Kidney (tissue), 14 donors: ENCODE data around the gene STK11. TPM values are rescaled to one million over a fixed set of nuclear protein-coding genes. Genes with fewer than 3 reads are reported as not detected.
A peak's percentile ranks its signal among the peaks of the same experiment; 100 is the strongest.

ENCODE experiments used
- DNase-seq, 5 donors: peaks; one replicate each; pipeline ENCODE4 v3.0.0-alpha.2; 2013 to 2020
- FAIRE-seq: peaks from 2 replicates; lab custom pipeline; 2012; peaks lifted over from hg19 to GRCh38; lab: Jason Lieb, UNC
- H3K27ac ChIP-seq, 2 donors: one replicate each; pipeline ENCODE4 v1.7.0; 2013; ENCODE audit warnings: low read depth in 2 of 2, low read length in 2 of 2, inconsistent platforms in 1 of 2
- H3K27me3 ChIP-seq: one replicate; pipeline ENCODE4 v1.7.1; 2013; ENCODE audit warnings: low read length, inconsistent platforms; ENCODE audit not compliant: control insufficient read depth, insufficient read depth
- H3K36me3 ChIP-seq, 3 donors: one replicate each; pipeline versions ENCODE4 v1.7.0 to v1.7.1; 2013; ENCODE audit warnings: low read length in 3 of 3, control low read depth in 1 of 3, inconsistent platforms in 1 of 3; ENCODE audit not compliant: insufficient read depth in 3 of 3, control insufficient read depth in 2 of 3
- H3K4me1 ChIP-seq, 3 donors: one replicate each; pipeline versions ENCODE4 v1.7.0 to v1.7.1; 2013; ENCODE audit warnings: low read length in 3 of 3, inconsistent platforms in 1 of 3, low read depth in 1 of 3; ENCODE audit not compliant: control insufficient read depth in 2 of 3, insufficient read depth in 2 of 3
- H3K4me3 ChIP-seq, 3 donors: one replicate each; pipeline versions ENCODE4 v1.7.0 to v1.8.1; 2013; ENCODE audit warnings: low read length in 3 of 3, control low read depth in 1 of 3, inconsistent platforms in 1 of 3
- H3K9ac ChIP-seq, 3 donors: one replicate each; pipeline versions ENCODE4 v1.7.0 to v1.7.1; 2013; ENCODE audit warnings: low read length in 3 of 3, control low read depth in 1 of 3, inconsistent platforms in 1 of 3
- H3K9me3 ChIP-seq, 3 donors: one replicate each; pipeline versions ENCODE4 v1.7.0 to v1.7.1; 2013; ENCODE audit warnings: low read length in 3 of 3, control low read depth in 1 of 3, inconsistent platforms in 1 of 3; ENCODE audit not compliant: control insufficient read depth in 2 of 3, insufficient read depth in 1 of 3
- intact Hi-C: fragments of 100-400 bp; cut with DNase I; formaldehyde crosslinking; loops from one replicate; pipeline ENCODE4 v1.11.1; 2022
- polyA plus RNA-seq: library from polyadenylated mRNA; stranded (reverse); fragments of 350-450 nt; fragmentation: Illumina TruSeq; extraction: RNeasy Lipid Tissue Mini Kit (QIAGEN cat#74804); gene quantifications from one replicate; pipeline ENCODE4 v1.2.3, GENCODE V29; 2014; ENCODE audit warnings: low read depth, low replicate concordance; ENCODE audit not compliant: insufficient read depth
- total RNA-seq: library from RNA; stranded (reverse); fragmentation: NEBNext Ultra II Directional; extraction: Animal tissue kit (Norgen Biotek cat#: 25700); gene quantifications from one replicate; pipeline ENCODE4 v1.2.1, GENCODE V29; 2021
- TF ChIP-seq, protein P1 (sequence below): IDR thresholded peaks from 3 replicates; pipeline ENCODE4 v1.5.1; 2012; ENCODE audit warnings: mild to moderate bottlenecking, moderate library complexity, borderline replicate concordance; ENCODE audit not compliant: insufficient read depth; ENCODE audit errors: extremely low read depth
- donor health status: control.
- donor health status: control.
- donor health status: control.
- donor health status: control.
- donor health status: control.
- donor health status: DM: yes; HTN: yes; CAD: no.
- donor health status: Normal renal cell carcinoma (clear cell type).

Gene STK11
- total and polyA plus RNA-seq, 2 donors from 2014 or later = 40.7 to 57.7 TPM

- no peak for FAIRE-seq
- peaks cover 0 to 3% (median 0%) of the 10 kb centered on the region in 3 donors for H3K36me3 ChIP-seq
- peaks cover 0 to 2% (median 0%) of the 10 kb centered on the region in 3 donors for H3K9me3 ChIP-seq
- no peaks in the 10 kb centered on the region for H3K27me3 ChIP-seq
- H3K27ac ChIP-seq = peak overlapping the region; percentile 91 to 94
- intact Hi-C loops = no loop called here
- peak overlapping the region in 2 of 3 donors; percentile 17 to 94 for H3K9ac ChIP-seq
- TF ChIP-seq, protein P1, sequence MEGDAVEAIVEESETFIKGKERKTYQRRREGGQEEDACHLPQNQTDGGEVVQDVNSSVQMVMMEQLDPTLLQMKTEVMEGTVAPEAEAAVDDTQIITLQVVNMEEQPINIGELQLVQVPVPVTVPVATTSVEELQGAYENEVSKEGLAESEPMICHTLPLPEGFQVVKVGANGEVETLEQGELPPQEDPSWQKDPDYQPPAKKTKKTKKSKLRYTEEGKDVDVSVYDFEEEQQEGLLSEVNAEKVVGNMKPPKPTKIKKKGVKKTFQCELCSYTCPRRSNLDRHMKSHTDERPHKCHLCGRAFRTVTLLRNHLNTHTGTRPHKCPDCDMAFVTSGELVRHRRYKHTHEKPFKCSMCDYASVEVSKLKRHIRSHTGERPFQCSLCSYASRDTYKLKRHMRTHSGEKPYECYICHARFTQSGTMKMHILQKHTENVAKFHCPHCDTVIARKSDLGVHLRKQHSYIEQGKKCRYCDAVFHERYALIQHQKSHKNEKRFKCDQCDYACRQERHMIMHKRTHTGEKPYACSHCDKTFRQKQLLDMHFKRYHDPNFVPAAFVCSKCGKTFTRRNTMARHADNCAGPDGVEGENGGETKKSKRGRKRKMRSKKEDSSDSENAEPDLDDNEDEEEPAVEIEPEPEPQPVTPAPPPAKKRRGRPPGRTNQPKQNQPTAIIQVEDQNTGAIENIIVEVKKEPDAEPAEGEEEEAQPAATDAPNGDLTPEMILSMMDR = no peak
- peak overlapping the region in 2 of 3 donors; percentile 26 to 82 for H3K4me3 ChIP-seq
- peaks cover 5 to 40% (median 24%) of the 10 kb centered on the region in 3 donors for H3K4me1 ChIP-seq
- peak in 4 of 5 donors; percentile 62 to 78 (median 72) for DNase-seq
These were observed 33.7 kb upstream of the STK11 start for GRCh38 chr19:1171755-1172352.

DNA sequence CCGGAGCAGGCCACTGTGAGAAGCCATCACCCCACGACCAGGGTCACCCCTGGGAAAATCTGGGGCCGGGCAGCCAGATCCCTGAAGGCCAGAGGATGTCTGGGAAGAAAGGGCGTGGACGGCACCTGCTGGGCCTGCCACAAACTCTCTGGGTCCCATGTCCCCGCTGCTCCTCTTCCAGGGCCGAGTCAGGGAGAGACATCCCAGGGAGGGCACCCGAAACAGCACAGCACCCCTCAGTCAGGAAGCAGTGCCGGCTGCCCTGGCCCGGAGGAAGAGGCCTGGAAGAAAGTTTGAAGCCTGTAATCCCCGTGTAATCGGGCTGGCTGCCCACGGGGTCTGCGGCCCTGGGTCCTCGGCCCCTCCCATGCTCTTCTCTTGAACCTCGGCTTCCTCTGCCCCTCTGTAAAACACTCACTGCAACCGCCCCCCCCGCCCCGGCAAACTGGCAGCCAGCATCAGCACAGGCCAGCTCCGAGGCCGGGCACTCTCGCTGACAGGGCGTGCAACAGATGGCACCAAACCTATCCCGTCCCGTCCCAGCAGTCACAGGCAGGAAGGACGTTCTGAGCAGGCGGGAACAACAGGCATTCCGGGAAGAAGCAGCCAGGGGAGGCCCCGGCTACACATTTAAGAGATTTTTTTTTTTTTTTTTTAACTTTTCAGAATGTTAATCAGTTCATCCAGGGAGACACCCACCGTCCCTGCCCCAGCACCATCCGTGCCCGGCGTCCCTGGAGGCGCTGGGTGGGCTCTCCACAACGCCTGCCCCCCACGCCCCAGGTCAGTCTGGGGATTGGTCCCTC, 33.0 kb upstream of the STK11 start:
- H3K4me1 ChIP-seq = peaks cover 5 to 34% (median 22%) of the 10 kb centered on the region in 3 donors
- intact Hi-C loops = no loop called here
- TF ChIP-seq, protein P1 = no peak
- peak overlapping the region in 2 of 3 donors; percentile 54 to 82 for H3K4me3 ChIP-seq
- FAIRE-seq = no peak
- H3K36me3 ChIP-seq = peaks cover 0 to 3% (median 0%) of the 10 kb centered on the region in 3 donors
- peak overlapping the region; percentile 91 to 94 for H3K27ac ChIP-seq
- peak in 4 of 5 donors; percentile 49 to 92 (median 74) for DNase-seq
- peak overlapping the region in 2 of 3 donors; percentile 84 to 94 for H3K9ac ChIP-seq
- H3K27me3 ChIP-seq = no peaks in the 10 kb centered on the region
- H3K9me3 ChIP-seq = peaks cover 0 to 2% (median 0%) of the 10 kb centered on the region in 3 donors

DNA sequence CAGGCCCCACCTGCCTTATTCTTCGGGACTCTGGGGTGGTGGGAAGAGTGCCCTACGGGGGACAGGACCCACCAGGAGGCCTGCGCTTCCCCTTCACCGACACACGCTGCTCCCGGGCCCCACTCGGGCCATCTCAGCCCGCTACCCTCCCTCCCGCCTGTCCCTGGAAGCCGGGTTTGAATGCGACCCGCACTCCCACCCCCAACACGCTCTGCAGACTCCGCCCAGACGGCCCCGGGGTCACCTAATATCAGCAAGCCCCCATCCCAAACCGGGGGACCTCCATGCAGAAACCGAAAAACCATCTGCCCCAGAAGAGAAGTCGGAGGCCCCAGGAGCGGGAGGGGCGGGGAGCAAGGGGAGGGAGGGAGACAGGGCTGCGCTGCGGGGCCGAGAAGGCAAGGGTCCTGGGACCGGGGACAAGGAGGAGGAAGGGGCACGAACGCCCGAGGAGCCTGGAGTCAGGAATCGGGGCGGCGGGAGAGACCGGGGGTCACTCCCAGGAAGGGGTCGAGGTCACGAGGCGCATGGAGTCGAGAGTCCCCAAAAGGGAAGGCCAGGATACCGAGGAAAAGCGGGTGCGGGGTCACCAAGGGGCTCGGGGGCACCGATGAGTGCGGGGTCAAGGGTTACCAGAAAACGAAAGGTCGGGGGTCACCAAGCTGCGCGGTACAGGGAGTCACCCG, 32.3 kb upstream of the STK11 start:
- peak in 3 of 5 donors; percentile 31 to 88 (median 80) for DNase-seq
- FAIRE-seq = no peak
- Histone ChIP-seq H3K4me1 (peaks cover 5 to 33% (median 22%) of the 10 kb centered on the region in 3 donors), H3K9ac (peak overlapping the region; percentile 30 to 94 (median 84)), H3K4me3 (peak overlapping the region; percentile 54 to 82 (median 64)), H3K9me3 (peaks cover 0 to 2% (median 0%) of the 10 kb centered on the region in 3 donors), H3K36me3 (peaks cover 0 to 3% (median 0%) of the 10 kb centered on the region in 3 donors), H3K27ac (peak overlapping the region; percentile 91 to 94), H3K27me3 (no peaks in the 10 kb centered on the region)
- intact Hi-C loops = no loop called here
- TF ChIP-seq, protein P1 = no peak
